Neural progenitor cell (in vitro differentiated cells): ENCODE data around the gene RASD2. TPM values are rescaled to one million over a fixed set of nuclear protein-coding genes. Genes with fewer than 3 reads are reported as not detected.
"Not testable (repeated sequence)": the region's sequence is repeated elsewhere in the genome, so short reads cannot be mapped to it uniquely, and the experiment has no call there.

Source experiments
- DNase-seq: peaks from one replicate; pipeline ENCODE4 v3.0.0-alpha.2; 2016; ENCODE audit warnings: low spot score
- H2AFZ ChIP-seq: fragments of 200-600 bp; sonication (generic); replicated peaks from 2 replicates; pipeline ENCODE4 v1.6.1; 2016; ENCODE audit warnings: antibody characterized with exemption
- H3F3A ChIP-seq: fragments of 200-600 bp; sonication (generic); 2 replicates; pipeline ENCODE4 v1.6.1; 2016; ENCODE audit warnings: antibody characterized with exemption, low read depth
- H3K27ac ChIP-seq: fragments of 200-600 bp; sonication (generic); 2 replicates; pipeline ENCODE4 v1.5.1; 2016; ENCODE audit warnings: mild to moderate bottlenecking
- H3K27me3 ChIP-seq: fragments of 200-600 bp; sonication (generic); 2 replicates; pipeline ENCODE4 v1.6.1; 2016; ENCODE audit warnings: mild to moderate bottlenecking, moderate library complexity
- H3K36me3 ChIP-seq: fragments of 200-600 bp; sonication (generic); 2 replicates; pipeline ENCODE4 v1.5.1; 2016
- H3K4me1 ChIP-seq: fragments of 200-600 bp; sonication (generic); 2 replicates; pipeline ENCODE4 v1.6.1; 2016; ENCODE audit warnings: mixed run types
- H3K4me2 ChIP-seq: fragments of 200-600 bp; sonication (generic); 2 replicates; pipeline ENCODE4 v1.6.1; 2016
- H3K4me3 ChIP-seq: fragments of 200-600 bp; sonication (generic); 2 replicates; pipeline ENCODE4 v1.5.1; 2016
- H3K79me2 ChIP-seq: fragments of 200-600 bp; sonication (generic); 2 replicates; pipeline ENCODE4 v1.6.1; 2016; ENCODE audit warnings: low read depth
- H3K9ac ChIP-seq: fragments of 200-600 bp; sonication (generic); 2 replicates; pipeline ENCODE4 v1.6.1; 2016
- H3K9me3 ChIP-seq: fragments of 200-600 bp; sonication (generic); 2 replicates; pipeline ENCODE4 v1.5.1; 2016; ENCODE audit warnings: low read depth
- H4K20me1 ChIP-seq: fragments of 200-600 bp; sonication (generic); 2 replicates; pipeline ENCODE4 v1.6.1; 2016; ENCODE audit warnings: low read depth
- H3K27ac Mint-ChIP-seq: 3 replicates; pipeline ENCODE4 v1.8.0; 2021; ENCODE audit warnings: mixed read lengths
- H3K27me3 Mint-ChIP-seq: 2 replicates; pipeline ENCODE4 v1.8.0; 2022; ENCODE audit warnings: low read depth, mild to moderate bottlenecking, inconsistent platforms, moderate library complexity, mixed read lengths; ENCODE audit not compliant: insufficient read depth
- H3K36me3 Mint-ChIP-seq: 3 replicates; pipeline ENCODE4 v1.8.0; 2021; ENCODE audit warnings: mixed read lengths
- H3K4me1 Mint-ChIP-seq: 3 replicates; pipeline ENCODE4 v1.8.0; 2021; ENCODE audit warnings: mixed read lengths
- H3K4me3 Mint-ChIP-seq: 3 replicates; pipeline ENCODE4 v1.8.0; 2021; ENCODE audit warnings: mild to moderate bottlenecking, moderate library complexity, mixed read lengths
- H3K9me3 Mint-ChIP-seq: 3 replicates; pipeline ENCODE4 v1.8.0; 2020; ENCODE audit warnings: mixed read lengths
- EZH2 ChIP-seq: fragments of 200-600 bp; sonication (generic); IDR thresholded peaks from 2 replicates; pipeline ENCODE4 v1.6.1; 2017; ENCODE audit warnings: antibody characterized with exemption, mild to moderate bottlenecking, moderate library complexity
- EZH2phosphoT487 ChIP-seq: fragments of 200-600 bp; sonication (generic); IDR thresholded peaks from 2 replicates; pipeline ENCODE4 v1.6.1; 2017; ENCODE audit warnings: antibody characterized with exemption
- total RNA-seq: library from RNA; depleted of rRNA; stranded (reverse); fragments of >200 nt; gene quantifications from 2 replicates; pipeline ENCODE4 v1.2.3, GENCODE V29; 2015; ENCODE audit warnings: low replicate concordance
- TF ChIP-seq, protein P1 (sequence below): fragments of 200-600 bp; sonication (generic); IDR thresholded peaks from 2 replicates; pipeline ENCODE4 v1.5.1; 2017; ENCODE audit warnings: antibody characterized with exemption, mild to moderate bottlenecking

The RASD2 gene
- total RNA-seq, 1 donor from 2014 or later: 0.04 TPM

DNA sequence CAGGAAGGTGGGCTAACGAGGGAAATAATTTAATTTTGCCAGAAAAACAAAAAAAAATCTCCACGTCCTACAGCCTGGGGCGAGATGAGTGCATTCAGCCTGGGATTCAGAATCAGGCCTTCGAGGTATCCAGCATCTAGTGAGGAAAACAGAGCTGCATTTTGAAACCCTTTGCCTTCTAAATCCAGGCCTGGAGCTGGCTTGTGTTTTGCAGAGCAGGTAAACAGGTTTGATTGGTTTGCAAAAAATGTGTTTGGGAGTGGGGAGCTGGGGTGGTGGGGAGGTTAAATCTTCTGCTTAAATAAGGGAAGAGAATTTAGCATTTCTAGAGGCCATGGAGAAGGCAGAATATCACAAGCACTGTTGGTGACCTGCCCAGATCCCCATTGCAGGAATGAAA is 29.7 kb upstream of the RASD2 start:
- H3K27me3 Mint-ChIP-seq: peaks cover 5% of the 10 kb centered on the region
- H3K27ac ChIP-seq: no peak overlapping the region

DNA sequence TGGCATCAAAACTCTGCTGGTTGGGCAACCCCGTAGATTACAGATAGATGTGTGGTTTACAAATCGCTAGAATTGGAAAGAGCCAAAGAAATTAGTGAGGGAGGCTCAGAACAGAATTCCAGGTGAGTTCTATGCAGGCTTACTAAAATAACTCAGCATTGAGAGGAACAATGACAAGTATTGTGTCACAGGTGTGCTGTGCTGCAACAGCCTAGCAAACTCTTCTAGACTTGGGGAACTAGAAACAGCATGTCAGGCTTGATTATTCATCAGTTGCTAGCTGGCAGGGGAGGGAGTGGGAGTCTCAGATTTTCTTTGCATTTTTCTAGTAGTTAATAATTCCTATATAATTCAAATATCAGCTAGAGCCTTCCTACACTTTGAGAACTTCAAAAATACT is 26.3 kb upstream of the RASD2 start:
- Mint-ChIP-seq H3K27me3 (peaks cover 12% of the 10 kb centered on the region), H3K4me3 (no peak overlapping the region), H3K36me3 (no peaks in the 10 kb centered on the region), H3K9me3 (no peaks in the 10 kb centered on the region), H3K4me1 (peaks cover 15% of the 10 kb centered on the region), H3K27ac (no peak overlapping the region)
- Histone ChIP-seq H3K27me3 (no peaks in the 10 kb centered on the region), H3K79me2 (no peaks in the 10 kb centered on the region), H4K20me1 (no peaks in the 10 kb centered on the region), H3K36me3 (no peaks in the 10 kb centered on the region), H3K9me3 (no peaks in the 10 kb centered on the region), H3K4me3 (no peak overlapping the region), H3K27ac (no peak overlapping the region), H2AFZ (no peak overlapping the region), H3F3A (no peaks in the 10 kb centered on the region), H3K4me2 (no peak overlapping the region), H3K4me1 (peaks cover 12% of the 10 kb centered on the region), H3K9ac (no peak overlapping the region)
- TF ChIP-seq, protein P1, sequence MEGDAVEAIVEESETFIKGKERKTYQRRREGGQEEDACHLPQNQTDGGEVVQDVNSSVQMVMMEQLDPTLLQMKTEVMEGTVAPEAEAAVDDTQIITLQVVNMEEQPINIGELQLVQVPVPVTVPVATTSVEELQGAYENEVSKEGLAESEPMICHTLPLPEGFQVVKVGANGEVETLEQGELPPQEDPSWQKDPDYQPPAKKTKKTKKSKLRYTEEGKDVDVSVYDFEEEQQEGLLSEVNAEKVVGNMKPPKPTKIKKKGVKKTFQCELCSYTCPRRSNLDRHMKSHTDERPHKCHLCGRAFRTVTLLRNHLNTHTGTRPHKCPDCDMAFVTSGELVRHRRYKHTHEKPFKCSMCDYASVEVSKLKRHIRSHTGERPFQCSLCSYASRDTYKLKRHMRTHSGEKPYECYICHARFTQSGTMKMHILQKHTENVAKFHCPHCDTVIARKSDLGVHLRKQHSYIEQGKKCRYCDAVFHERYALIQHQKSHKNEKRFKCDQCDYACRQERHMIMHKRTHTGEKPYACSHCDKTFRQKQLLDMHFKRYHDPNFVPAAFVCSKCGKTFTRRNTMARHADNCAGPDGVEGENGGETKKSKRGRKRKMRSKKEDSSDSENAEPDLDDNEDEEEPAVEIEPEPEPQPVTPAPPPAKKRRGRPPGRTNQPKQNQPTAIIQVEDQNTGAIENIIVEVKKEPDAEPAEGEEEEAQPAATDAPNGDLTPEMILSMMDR: no peak
- no peak for TF ChIP-seq EZH2
- no peak for TF ChIP-seq EZH2phosphoT487
- no peak for DNase-seq

More for the DNA sequence above, 29.7 kb upstream of the RASD2 start:
- no peak overlapping the region for H3K27ac Mint-ChIP-seq
- no peak for DNase-seq
- no peaks in the 10 kb centered on the region for H3K36me3 ChIP-seq
- H3K4me1 ChIP-seq: peaks cover 9% of the 10 kb centered on the region
- H3K36me3 Mint-ChIP-seq: no peaks in the 10 kb centered on the region
- no peaks in the 10 kb centered on the region for H4K20me1 ChIP-seq
- H3K27me3 ChIP-seq: no peaks in the 10 kb centered on the region
- H3K9me3 ChIP-seq: no peaks in the 10 kb centered on the region
- H3K4me3 Mint-ChIP-seq: no peak overlapping the region
- no peak overlapping the region for H2AFZ ChIP-seq
- peaks cover 10% of the 10 kb centered on the region for H3K4me1 Mint-ChIP-seq
- H3K9ac ChIP-seq: no peak overlapping the region
- H3K4me2 ChIP-seq: no peak overlapping the region
- no peaks in the 10 kb centered on the region for H3K79me2 ChIP-seq
- H3K9me3 Mint-ChIP-seq: no peaks in the 10 kb centered on the region
- H3K4me3 ChIP-seq: no peak overlapping the region
- TF ChIP-seq, protein P1: no peak
- TF ChIP-seq EZH2: no peak
- no peak for TF ChIP-seq EZH2phosphoT487
- H3F3A ChIP-seq: no peaks in the 10 kb centered on the region

DNA sequence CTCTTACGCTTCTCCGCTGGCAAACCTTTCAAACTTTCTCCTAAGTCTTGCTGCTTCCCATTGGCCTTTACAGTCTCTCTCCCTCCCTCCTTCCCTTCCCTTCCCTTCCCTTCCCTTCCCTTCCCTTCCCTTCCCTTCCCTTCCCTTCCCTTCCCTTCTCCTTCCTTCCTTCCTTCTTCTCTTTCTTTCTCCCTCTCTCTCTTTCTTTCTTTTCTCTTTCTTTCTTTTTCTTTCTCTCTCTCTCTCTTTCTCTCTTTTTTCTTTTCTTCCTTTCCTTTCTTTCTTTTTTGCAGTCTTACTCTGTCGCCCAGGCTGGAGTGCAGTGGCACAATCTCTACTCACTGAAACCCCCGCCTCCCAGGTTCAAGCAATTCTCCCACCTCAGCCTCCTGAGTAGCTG is 24.7 kb upstream of the RASD2 start:
- H3F3A ChIP-seq, H3K36me3 Mint-ChIP-seq, H3K27ac Mint-ChIP-seq, H2AFZ ChIP-seq, H3K9me3 Mint-ChIP-seq, H3K4me3 ChIP-seq, H3K27me3 ChIP-seq, H3K4me3 Mint-ChIP-seq, H3K79me2 ChIP-seq, H3K9me3 ChIP-seq, DNase-seq, H3K36me3 ChIP-seq, H4K20me1 ChIP-seq, H3K4me2 ChIP-seq, H3K9ac ChIP-seq, H3K27ac ChIP-seq, H3K27me3 Mint-ChIP-seq: not testable (repeated sequence)
- H3K4me1 Mint-ChIP-seq: peaks cover 10% of the 10 kb centered on the region
- H3K4me1 ChIP-seq: peaks cover 12% of the 10 kb centered on the region

DNA sequence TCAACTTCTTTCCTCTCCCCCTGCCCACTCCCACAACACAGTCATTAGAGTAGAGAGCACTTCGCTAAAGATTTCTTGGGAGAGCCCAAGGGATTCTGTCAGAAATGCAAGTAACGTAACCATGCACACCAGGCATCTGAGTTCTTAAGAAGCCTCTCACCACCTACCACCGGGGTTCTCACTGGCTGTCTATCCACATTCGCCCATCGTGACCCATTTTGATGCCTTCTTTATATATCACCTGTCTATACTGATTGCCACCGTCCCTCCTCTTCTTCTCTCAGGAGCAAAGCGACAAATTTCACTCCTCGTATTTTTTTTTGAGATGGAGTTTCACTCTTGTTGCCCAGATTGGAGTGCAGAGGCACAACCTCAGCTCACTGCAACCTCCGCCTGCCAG is 23.9 kb upstream of the RASD2 start:
- no peak for DNase-seq
- Histone ChIP-seq H3K4me2 (no peak overlapping the region), H2AFZ (no peak overlapping the region), H3K27me3 (no peaks in the 10 kb centered on the region), H3K4me1 (peaks cover 12% of the 10 kb centered on the region), H3K36me3 (no peaks in the 10 kb centered on the region), H3K9me3 (no peaks in the 10 kb centered on the region), H3K4me3 (no peak overlapping the region), H3K27ac (no peak overlapping the region), H3F3A (no peaks in the 10 kb centered on the region), H3K9ac (no peak overlapping the region), H4K20me1 (no peaks in the 10 kb centered on the region), H3K79me2 (no peaks in the 10 kb centered on the region)
- Mint-ChIP-seq H3K9me3 (no peaks in the 10 kb centered on the region), H3K4me1 (peaks cover 10% of the 10 kb centered on the region), H3K36me3 (no peaks in the 10 kb centered on the region), H3K27me3 (peaks cover 10% of the 10 kb centered on the region), H3K4me3 (no peak overlapping the region), H3K27ac (no peak overlapping the region)
- TF ChIP-seq EZH2phosphoT487 (no peak), EZH2 (no peak)
- TF ChIP-seq, protein P1: no peak
